SK-N-MC (cell line): Measurements from ENCODE around the gene EVL.

Experiments
- EZH2 ChIP-seq: fragments of 200-600 bp; sonication (generic); IDR thresholded peaks from one replicate; pipeline ENCODE4 v1.6.1; 2017; ENCODE audit warnings: antibody characterized with exemption
- FOXP2 ChIP-seq: optimal IDR thresholded peaks from 2 replicates; pipeline ENCODE3; 2011; ENCODE audit warnings: mild to moderate bottlenecking, moderate library complexity; ENCODE audit not compliant: insufficient read depth; ENCODE audit errors: extremely low read length, control extremely low read depth
- POLR2AphosphoS5 ChIP-seq: IDR thresholded peaks from 2 replicates; pipeline ENCODE4 v1.6.1; 2012; ENCODE audit warnings: mild to moderate bottlenecking, low read depth, low read length, borderline replicate concordance

DNA sequence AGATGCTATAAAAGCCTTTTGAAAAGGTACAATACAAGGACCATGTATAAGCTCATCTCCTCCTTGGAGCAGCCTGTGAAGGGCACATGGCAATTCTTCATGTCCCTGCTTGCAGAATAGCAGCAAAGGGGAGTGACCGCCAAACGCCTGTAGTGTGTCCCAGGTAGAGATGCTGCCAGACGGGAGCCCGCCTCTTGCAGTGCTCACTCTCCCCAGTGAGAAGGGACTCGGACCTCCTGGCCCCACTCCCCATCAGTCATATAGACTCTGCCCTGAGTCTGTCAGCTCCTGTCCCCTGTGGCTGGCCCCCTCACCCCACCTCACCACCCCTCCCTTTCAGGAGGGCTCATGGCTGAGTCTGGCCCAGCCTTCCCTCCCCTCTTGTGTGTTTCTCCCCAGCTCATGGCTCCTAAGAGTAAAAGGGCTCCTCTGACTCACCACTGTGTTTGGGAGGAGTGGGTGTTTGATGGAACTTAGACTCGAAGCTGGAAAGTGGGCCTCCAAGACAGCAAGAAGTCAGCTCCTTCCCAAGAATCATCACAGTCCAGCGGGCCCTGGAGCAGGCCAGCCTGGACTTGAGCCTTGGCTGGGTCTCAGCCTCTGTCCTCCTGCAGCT is 53.3 kb downstream of the EVL start:
- TF ChIP-seq POLR2AphosphoS5 (no peak), EZH2 (no peak), FOXP2 (no peak)
